GM18505 (cell line): ENCODE data around the gene OLR1.
"Not testable (repeated sequence)": the region's sequence is repeated elsewhere in the genome, so short reads cannot be mapped to it uniquely, and the experiment has no call there.

Experiments used
- ATAC-seq: cut with Tn5 transposase; IDR thresholded peaks from one replicate; pipeline ENCODE4 v1.9.1; 2021; ENCODE audit not compliant: unreplicated experiment
- POLR2A ChIP-seq: IDR thresholded peaks from 4 replicates; pipeline ENCODE4 v1.6.1; 2011; ENCODE audit warnings: borderline replicate concordance; ENCODE audit not compliant: insufficient read depth, insufficient read length; ENCODE audit errors: extremely low read depth

Gene OLR1

GRCh38 chr12:10210225-10210624 is 38.3 kb upstream of the OLR1 start:
- ATAC-seq = no peak
- TF ChIP-seq POLR2A = no peak

- TF ChIP-seq POLR2A = no peak
Measured at GRCh38 chr12:10207136-10207535, 35.2 kb upstream of the OLR1 start.

GRCh38 chr12:10205220-10205807 is 33.4 kb upstream of the OLR1 start:
- no peak for TF ChIP-seq POLR2A
- ATAC-seq = no peak

More at GRCh38 chr12:10207136-10207535, 35.2 kb upstream of the OLR1 start:
- ATAC-seq = no peak

GRCh38 chr12:10204495-10204894 is 32.6 kb upstream of the OLR1 start:
- ATAC-seq = not testable (repeated sequence)

GRCh38 chr12:10197879-10198278 is 25.9 kb upstream of the OLR1 start:
- ATAC-seq = no peak

GRCh38 chr12:10196210-10196609 is 24.3 kb upstream of the OLR1 start:
- TF ChIP-seq POLR2A = no peak
- peak; percentile 94 for ATAC-seq

More at GRCh38 chr12:10197879-10198278, 25.9 kb upstream of the OLR1 start:
- no peak for TF ChIP-seq POLR2A

- no peak for TF ChIP-seq POLR2A
- no peak for ATAC-seq
Measured at GRCh38 chr12:10194160-10194670, 22.3 kb upstream of the OLR1 start.

- no peak for ATAC-seq
- TF ChIP-seq POLR2A = no peak
Measured at GRCh38 chr12:10191865-10192264, 19.9 kb upstream of the OLR1 start.

GRCh38 chr12:10190558-10191388 is 18.8 kb upstream of the OLR1 start:
- peak; percentile 69 for ATAC-seq
- TF ChIP-seq POLR2A = no peak

- no peak for ATAC-seq
- no peak for TF ChIP-seq POLR2A
Measured at GRCh38 chr12:10189653-10190052, 17.7 kb upstream of the OLR1 start.

GRCh38 chr12:10186958-10187357 is 15.0 kb upstream of the OLR1 start:
- ATAC-seq = not testable (repeated sequence)

GRCh38 chr12:10186299-10186698 is 14.4 kb upstream of the OLR1 start:
- ATAC-seq = no peak
- no peak for TF ChIP-seq POLR2A

GRCh38 chr12:10184261-10184843 is 12.4 kb upstream of the OLR1 start:
- TF ChIP-seq POLR2A = no peak
- ATAC-seq = no peak
